Endothelial cell (in vitro differentiated cells): ENCODE data around the gene RAE1. TPM values are rescaled to one million over a fixed set of nuclear protein-coding genes. Genes with fewer than 3 reads are reported as not detected.

Experiments
- DNase-seq: peaks from one replicate; pipeline ENCODE4 v3.0.0; 2021; ENCODE audit warnings: low spot score
- H3K27ac Mint-ChIP-seq: one replicate; pipeline ENCODE4 v1.8.0; 2021; ENCODE audit warnings: mixed read lengths, inconsistent platforms; ENCODE audit not compliant: unreplicated experiment
- H3K27me3 Mint-ChIP-seq: one replicate; pipeline ENCODE4 v1.8.0; 2021; ENCODE audit warnings: mild to moderate bottlenecking, moderate library complexity, mixed read lengths, inconsistent platforms; ENCODE audit not compliant: unreplicated experiment
- H3K36me3 Mint-ChIP-seq: one replicate; pipeline ENCODE4 v1.8.0; 2021; ENCODE audit warnings: mild to moderate bottlenecking, low read depth, mixed read lengths, inconsistent platforms; ENCODE audit not compliant: unreplicated experiment
- H3K4me1 Mint-ChIP-seq: one replicate; pipeline ENCODE4 v1.8.0; 2021; ENCODE audit warnings: mild to moderate bottlenecking, mixed read lengths, inconsistent platforms; ENCODE audit not compliant: unreplicated experiment
- H3K4me3 Mint-ChIP-seq: one replicate; pipeline ENCODE4 v1.8.0; 2021; ENCODE audit warnings: mild to moderate bottlenecking, mixed read lengths, inconsistent platforms; ENCODE audit not compliant: unreplicated experiment
- H3K9me3 Mint-ChIP-seq: one replicate; pipeline ENCODE4 v1.8.0; 2021; ENCODE audit warnings: mixed read lengths, inconsistent platforms; ENCODE audit not compliant: unreplicated experiment
- total RNA-seq: library from RNA; stranded (reverse); fragmentation: NEBNext Ultra II Directional; extraction: Animal tissue kit (Norgen Biotek cat#: 25700); gene quantifications from one replicate; pipeline ENCODE4 v1.2.1, GENCODE V29; 2021; ENCODE audit not compliant: unreplicated experiment
- TF ChIP-seq, protein P1 (sequence below): fragments of 200-600 bp; sonication (generic); IDR thresholded peaks from one replicate; pipeline ENCODE4 v1.5.0; 2021; ENCODE audit warnings: antibody characterized with exemption; ENCODE audit not compliant: unreplicated experiment

Gene RAE1
- total RNA-seq, 1 donor from 2014 or later = 32.1 TPM

DNA sequence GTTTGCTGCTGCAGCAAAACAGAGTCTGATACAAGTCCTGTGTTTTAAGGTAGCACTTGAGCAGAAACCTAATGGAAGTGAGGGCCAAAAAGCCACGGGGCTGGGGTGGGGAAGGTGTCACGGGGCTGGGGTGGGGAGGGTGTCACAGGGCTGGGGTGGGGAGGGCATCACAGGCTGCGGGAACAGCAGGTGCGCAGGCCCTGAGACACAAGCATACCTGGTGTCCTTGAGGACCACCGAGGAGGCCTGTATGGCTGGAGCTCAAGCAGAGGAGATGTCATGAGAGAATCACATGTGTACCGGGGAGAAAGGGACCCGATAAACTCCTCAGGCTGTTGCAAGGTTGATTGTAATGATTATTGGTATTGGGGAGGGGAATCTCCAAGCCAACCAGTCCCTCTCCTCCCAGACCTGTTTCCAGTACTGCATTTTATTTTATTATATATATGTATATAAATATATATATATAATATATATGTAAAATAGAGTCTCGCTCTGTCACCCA lies 35.0 kb upstream of the RAE1 start:
- H3K9me3 Mint-ChIP-seq = no peaks in the 10 kb centered on the region
- no peaks in the 10 kb centered on the region for H3K36me3 Mint-ChIP-seq
- H3K27ac Mint-ChIP-seq = no peak overlapping the region
- no peak for DNase-seq
- TF ChIP-seq, protein P1, sequence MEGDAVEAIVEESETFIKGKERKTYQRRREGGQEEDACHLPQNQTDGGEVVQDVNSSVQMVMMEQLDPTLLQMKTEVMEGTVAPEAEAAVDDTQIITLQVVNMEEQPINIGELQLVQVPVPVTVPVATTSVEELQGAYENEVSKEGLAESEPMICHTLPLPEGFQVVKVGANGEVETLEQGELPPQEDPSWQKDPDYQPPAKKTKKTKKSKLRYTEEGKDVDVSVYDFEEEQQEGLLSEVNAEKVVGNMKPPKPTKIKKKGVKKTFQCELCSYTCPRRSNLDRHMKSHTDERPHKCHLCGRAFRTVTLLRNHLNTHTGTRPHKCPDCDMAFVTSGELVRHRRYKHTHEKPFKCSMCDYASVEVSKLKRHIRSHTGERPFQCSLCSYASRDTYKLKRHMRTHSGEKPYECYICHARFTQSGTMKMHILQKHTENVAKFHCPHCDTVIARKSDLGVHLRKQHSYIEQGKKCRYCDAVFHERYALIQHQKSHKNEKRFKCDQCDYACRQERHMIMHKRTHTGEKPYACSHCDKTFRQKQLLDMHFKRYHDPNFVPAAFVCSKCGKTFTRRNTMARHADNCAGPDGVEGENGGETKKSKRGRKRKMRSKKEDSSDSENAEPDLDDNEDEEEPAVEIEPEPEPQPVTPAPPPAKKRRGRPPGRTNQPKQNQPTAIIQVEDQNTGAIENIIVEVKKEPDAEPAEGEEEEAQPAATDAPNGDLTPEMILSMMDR = no peak
- H3K27me3 Mint-ChIP-seq = peaks cover 7% of the 10 kb centered on the region
- no peak overlapping the region for H3K4me3 Mint-ChIP-seq
- H3K4me1 Mint-ChIP-seq = no peaks in the 10 kb centered on the region

DNA sequence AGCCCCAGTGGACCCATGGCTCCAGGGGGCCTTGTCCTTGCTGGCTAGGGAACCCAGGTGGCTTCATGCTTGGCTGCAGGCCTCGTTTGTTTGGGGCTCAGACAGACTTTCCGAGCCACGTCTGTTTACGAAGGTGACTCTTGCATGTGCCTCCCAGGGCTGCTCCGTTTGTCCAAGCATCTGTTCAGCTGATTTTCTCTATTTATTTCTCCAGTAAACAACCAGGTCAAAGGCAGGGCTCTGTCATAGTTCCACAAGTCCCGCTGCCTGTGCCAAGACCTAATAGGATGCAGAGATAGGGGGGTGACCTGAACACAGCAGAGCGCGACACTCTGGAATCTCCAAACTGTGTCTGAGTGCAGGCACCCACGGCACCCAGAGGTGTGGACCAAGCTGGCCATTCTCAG lies 34.3 kb upstream of the RAE1 start:
- no peak overlapping the region for H3K4me3 Mint-ChIP-seq

GRCh38 chr20:57317316-57317788 lies 33.7 kb upstream of the RAE1 start:
- H3K27ac Mint-ChIP-seq = no peak overlapping the region
- H3K4me3 Mint-ChIP-seq = no peak overlapping the region
- H3K9me3 Mint-ChIP-seq = no peaks in the 10 kb centered on the region
- H3K4me1 Mint-ChIP-seq = no peaks in the 10 kb centered on the region
- TF ChIP-seq, protein P1 = no peak
- H3K36me3 Mint-ChIP-seq = no peaks in the 10 kb centered on the region
- H3K27me3 Mint-ChIP-seq = peaks cover 7% of the 10 kb centered on the region
- DNase-seq = no peak

More for the DNA sequence above, 34.3 kb upstream of the RAE1 start:
- TF ChIP-seq, protein P1 = no peak
- Mint-ChIP-seq H3K4me1 (no peaks in the 10 kb centered on the region), H3K27me3 (peaks cover 7% of the 10 kb centered on the region), H3K36me3 (no peaks in the 10 kb centered on the region), H3K27ac (no peak overlapping the region), H3K9me3 (no peaks in the 10 kb centered on the region)
- DNase-seq = no peak

- H3K4me3 Mint-ChIP-seq = no peak overlapping the region
- TF ChIP-seq, protein P1 = no peak
- H3K27me3 Mint-ChIP-seq = peaks cover 7% of the 10 kb centered on the region
- H3K27ac Mint-ChIP-seq = no peak overlapping the region
- H3K4me1 Mint-ChIP-seq = no peaks in the 10 kb centered on the region
- DNase-seq = no peak
- no peaks in the 10 kb centered on the region for H3K36me3 Mint-ChIP-seq
- no peaks in the 10 kb centered on the region for H3K9me3 Mint-ChIP-seq
These were observed 33.2 kb upstream of the RAE1 start for GRCh38 chr20:57317789-57318371.

GRCh38 chr20:57319584-57319983 lies 31.5 kb upstream of the RAE1 start:
- TF ChIP-seq, protein P1 = no peak
- Mint-ChIP-seq H3K27ac (no peak overlapping the region), H3K4me1 (no peaks in the 10 kb centered on the region), H3K9me3 (no peaks in the 10 kb centered on the region), H3K4me3 (no peak overlapping the region), H3K27me3 (peaks cover 7% of the 10 kb centered on the region), H3K36me3 (no peaks in the 10 kb centered on the region)
- no peak for DNase-seq
